PC-3 (cell line): ENCODE data around the gene MKI67.
"Not testable (repeated sequence)": the region's sequence is repeated elsewhere in the genome, so short reads cannot be mapped to it uniquely, and the experiment has no call there.

Experiments
- CTCF ChIP-seq: fragments of 300-600 bp; sonication (generic); conservative IDR thresholded peaks from 2 replicates; pipeline ENCODE4 v1.5.1; 2017; ENCODE audit warnings: antibody characterized with exemption, low read depth, mild to moderate bottlenecking, low read length
- EZH2 ChIP-seq: fragments of 300-600 bp; sonication (generic); IDR thresholded peaks from one replicate; pipeline ENCODE4 v1.6.1; 2017; ENCODE audit warnings: antibody characterized with exemption, mild to moderate bottlenecking, low read length; ENCODE audit not compliant: unreplicated experiment
- EZH2phosphoT487 ChIP-seq: fragments of 300-600 bp; sonication (generic); IDR thresholded peaks from 2 replicates; pipeline ENCODE4 v1.6.1; 2018; ENCODE audit warnings: mild to moderate bottlenecking, antibody characterized with exemption, low read length, borderline replicate concordance

DNA sequence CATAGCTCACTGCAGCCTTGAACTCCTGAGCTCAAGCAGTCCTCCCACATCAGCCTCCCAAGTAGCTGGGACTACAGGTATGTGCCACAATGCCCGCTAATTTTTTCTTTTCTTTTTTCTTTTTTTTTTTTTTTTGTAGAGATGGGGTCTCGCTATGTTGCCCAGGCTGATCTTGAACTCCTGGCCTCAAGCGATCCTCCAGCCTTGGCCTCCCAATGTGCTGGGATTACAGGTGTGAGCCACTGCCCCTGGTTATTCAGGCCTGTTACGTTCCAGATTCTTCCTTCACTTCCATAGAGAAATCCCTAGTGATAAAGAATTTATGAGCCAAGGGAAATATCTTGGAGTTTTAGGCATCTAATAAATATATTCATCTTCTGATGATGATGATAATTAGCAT is 31.6 kb downstream of the MKI67 start:
- TF ChIP-seq CTCF, EZH2, EZH2phosphoT487: not testable (repeated sequence)
